ENCODE data around the gene ACTBL2.

DNA sequence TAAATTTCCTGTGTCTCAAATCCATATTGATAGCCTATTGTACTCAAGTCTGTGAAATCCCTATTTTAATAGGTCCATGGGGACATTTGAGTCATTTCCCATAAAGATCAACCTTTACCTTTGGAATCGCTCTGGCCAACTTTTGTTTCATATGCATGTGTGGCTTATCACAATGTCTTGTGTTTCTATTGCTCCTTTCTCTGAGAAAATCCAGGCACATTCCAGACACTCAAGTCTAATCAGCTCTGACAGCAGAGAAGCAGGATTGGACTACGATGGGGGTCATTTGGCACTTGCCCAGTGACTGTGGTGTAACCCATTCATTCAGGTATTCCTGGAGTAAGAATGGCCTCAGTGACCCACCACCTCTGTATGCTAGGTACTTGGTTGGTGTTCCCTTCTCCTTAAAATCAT is 48.4 kb downstream of the ACTBL2 start:
- TF ChIP-seq, protein P1, sequence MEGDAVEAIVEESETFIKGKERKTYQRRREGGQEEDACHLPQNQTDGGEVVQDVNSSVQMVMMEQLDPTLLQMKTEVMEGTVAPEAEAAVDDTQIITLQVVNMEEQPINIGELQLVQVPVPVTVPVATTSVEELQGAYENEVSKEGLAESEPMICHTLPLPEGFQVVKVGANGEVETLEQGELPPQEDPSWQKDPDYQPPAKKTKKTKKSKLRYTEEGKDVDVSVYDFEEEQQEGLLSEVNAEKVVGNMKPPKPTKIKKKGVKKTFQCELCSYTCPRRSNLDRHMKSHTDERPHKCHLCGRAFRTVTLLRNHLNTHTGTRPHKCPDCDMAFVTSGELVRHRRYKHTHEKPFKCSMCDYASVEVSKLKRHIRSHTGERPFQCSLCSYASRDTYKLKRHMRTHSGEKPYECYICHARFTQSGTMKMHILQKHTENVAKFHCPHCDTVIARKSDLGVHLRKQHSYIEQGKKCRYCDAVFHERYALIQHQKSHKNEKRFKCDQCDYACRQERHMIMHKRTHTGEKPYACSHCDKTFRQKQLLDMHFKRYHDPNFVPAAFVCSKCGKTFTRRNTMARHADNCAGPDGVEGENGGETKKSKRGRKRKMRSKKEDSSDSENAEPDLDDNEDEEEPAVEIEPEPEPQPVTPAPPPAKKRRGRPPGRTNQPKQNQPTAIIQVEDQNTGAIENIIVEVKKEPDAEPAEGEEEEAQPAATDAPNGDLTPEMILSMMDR (conservative IDR thresholded peaks at IDR 0.05; ENCODE audit: low read depth, low read length): no peak
- no peak for TF ChIP-seq EZH2 (IDR thresholded peaks at IDR 0.05; ENCODE audit: low read length, unreplicated experiment)
- TF ChIP-seq EZH2phosphoT487 (IDR thresholded peaks at IDR 0.05; ENCODE audit: borderline replicate concordance, low read length): no peak

Measured in PC-3 (cell line).